Measurements from ENCODE around the gene QARS1.

Gene QARS1

DNA sequence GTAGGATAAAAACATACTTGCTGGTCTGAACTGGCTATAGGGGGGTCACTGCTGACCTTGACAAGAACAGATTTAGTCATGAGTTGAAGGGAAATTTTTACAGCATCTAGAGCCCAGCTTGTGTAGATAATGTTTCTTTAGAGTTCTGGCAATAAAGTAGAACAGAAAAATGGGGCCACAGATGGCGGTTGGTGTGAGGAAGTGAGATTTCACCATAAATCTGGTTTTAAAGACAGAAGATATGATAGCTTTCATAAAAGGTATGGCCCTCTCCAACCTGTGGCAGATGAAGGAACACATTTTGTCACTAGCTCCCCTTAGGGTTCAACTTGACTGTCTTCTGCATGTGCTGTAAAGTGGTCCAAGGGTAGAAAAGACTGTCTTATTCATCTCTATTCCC is 51.0 kb downstream of the QARS1 start:
- no peak for DNase-seq (ENCODE audit: low spot score)

Data from CD4-positive, alpha-beta T cell treated with Interleukin-6 at 100 ng/mL for 8 hours (primary cell).